GM18867 (cell line): ENCODE results near the gene SIRT3.
A peak's percentile ranks its signal among the peaks of the same experiment; 100 is the strongest.

Experiments
- ATAC-seq: cut with Tn5 transposase; IDR thresholded peaks from one replicate; pipeline ENCODE4 v1.9.1; 2021; ENCODE audit warnings: mild to moderate bottlenecking, moderate library complexity; ENCODE audit not compliant: unreplicated experiment

The SIRT3 gene

DNA sequence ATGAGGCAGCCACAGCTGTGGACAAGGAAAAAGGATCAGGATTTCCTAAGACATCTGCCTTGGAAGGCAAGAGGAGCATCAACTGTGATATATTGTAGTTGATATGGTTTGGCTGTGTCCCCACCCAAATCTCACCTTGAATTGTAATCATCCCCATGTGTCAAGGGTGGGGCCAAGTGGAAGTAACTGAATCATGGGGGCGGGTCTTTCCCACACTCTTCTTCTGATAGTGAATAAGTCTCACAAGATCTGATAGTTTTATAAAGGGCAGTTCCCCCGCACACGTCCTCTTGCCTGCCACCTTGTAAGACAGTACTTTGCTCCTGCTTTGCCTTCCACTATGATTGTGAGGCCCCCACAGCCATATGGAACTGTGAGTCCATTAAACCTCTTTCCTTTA is 18.4 kb downstream of the SIRT3 start:
- ATAC-seq = no peak

DNA sequence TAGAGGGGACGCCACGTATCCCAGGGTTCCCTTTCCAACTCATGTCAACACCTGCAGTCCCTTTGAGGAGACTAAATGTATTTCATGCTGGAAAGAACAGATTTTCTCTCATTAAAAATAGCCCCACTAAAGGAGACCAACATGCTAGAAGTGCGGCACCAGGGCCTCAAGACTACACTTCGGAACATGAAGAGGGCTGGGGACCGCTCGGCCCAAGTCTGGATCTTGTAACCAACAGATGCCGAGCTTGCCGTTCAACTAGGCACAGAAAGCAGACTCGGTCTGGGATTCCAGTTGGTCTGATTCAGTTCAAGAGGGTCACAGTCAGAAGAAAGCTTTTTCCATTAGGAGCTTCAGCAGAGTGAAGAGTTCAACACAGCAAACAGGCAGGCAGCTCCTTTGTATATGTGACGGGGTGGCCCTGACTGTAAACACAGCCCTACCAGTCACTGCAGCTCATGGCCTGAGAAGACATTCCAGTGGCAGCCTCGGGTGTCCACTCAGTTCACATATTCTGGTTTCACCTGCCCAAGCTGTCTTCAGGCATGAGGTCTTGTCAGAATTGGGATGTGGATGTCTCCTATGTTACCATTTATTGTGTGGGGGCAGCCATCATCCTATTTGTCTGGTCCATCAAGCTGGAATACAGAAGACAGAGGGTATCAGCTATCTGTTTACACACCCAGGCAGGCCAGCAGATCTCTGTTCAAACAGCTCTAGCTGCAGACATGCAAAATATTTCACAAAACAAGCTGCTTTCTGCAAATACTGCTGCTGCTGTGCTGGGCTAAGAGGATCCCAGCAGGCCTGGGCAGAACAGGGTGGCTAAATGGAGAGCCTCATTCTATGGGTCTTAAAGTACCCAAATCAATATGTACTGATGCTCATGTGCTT is 19.8 kb downstream of the SIRT3 start:
- no peak for ATAC-seq

DNA sequence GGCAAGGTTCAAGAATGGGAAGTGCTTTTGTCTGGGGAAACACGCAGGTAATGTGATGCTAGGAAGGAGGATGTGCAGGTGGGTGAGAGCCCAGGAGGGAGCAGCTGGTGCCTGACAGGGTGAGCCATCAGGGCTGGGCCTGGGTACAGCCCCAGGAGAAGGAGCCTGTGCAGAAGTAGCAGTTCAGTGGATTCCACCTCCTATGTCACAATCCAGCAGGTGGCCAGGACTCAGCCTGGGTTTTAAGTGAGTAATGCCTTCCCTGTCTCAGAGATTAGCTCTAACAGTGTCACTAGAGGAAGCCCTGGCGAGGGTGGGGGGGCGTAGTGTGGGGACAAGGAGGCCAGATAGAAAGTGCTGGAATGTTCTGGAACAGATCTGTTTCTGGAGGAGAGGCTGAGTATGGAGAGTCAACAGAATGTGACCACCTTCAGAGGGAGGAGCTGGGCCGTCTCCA is 20.5 kb downstream of the SIRT3 start:
- ATAC-seq = no peak

- no peak for ATAC-seq
Observed at GRCh38 chr11:214083-214482, 22.1 kb downstream of the SIRT3 start.

DNA sequence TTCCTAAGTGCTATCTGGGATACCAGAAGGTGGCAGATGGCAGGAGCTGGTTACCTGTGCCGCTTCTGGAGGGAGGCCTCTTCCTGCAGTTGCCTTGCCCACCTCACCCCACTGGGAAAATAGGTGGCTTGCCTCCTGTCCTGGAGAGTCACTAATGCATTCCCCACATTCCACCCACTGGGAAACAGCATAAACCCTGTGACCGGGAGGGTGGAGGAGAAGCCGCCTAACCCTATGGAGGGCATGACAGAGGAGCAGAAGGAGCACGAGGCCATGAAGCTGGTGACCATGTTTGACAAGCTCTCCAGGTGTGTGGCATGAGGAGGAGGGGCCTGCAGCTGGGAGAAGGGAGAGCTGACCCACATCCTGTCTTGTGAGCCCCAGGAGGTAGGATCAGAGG is 23.0 kb downstream of the SIRT3 start:
- ATAC-seq = no peak

GRCh38 chr11:212150-213100 is 23.7 kb downstream of the SIRT3 start:
- no peak for ATAC-seq

DNA sequence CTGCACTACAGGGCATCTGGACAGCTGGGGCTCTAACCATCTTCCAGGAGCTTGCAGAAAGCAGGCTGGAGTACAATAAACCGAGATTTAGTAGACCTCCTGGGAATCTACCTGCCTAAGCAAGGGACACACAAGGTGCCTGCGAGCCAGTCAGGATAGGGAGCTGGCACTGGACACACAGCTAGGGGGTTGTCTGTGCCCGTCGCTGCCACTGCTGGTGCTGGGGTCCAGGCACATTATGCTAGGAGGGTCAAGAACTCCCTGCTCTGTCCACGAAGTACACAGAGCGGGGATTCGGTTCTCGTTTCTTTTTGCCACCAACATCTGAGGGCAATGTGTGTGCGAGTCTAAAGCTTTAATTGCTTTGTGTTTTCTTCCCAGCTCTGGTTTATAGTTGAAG is 24.4 kb downstream of the SIRT3 start:
- ATAC-seq = no peak

DNA sequence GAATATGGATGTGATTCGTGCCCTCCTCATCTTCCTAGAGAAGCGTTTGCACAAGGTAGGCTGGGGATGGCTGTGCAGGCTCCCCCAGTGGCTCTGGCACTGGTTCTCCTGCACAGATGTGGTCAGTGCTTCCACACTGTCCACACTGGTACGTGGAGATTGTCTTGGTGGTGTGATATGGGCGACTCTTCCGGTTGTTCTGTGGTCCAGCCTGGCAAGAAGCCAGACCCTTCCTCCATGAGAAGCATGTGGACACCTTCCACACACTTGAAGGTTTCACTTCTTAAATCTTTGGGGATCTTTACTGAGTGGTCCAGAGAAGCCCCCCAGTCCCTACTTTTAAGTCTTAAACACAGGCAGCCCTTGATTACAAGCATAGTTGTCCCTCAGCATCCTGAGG is 24.8 kb downstream of the SIRT3 start:
- no peak for ATAC-seq

DNA sequence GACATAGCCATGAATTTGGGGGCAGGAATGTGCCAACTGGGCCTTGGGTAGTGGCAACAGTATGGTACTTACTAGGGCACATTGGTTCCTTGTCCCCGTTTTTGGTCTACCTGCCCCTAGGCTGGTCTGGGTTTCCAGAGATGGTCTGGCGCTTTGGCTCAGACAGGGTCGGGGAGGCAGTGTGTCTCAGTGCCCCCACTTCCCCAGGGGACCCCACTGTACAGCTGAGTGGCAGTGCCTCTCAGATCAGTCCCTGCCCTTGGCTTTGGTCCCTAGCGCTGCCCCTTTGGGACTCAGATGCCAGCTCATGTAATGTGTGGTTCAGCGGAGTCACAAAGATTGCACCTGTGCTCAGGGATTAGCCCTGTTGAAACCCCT is 25.4 kb downstream of the SIRT3 start:
- ATAC-seq = no peak

DNA sequence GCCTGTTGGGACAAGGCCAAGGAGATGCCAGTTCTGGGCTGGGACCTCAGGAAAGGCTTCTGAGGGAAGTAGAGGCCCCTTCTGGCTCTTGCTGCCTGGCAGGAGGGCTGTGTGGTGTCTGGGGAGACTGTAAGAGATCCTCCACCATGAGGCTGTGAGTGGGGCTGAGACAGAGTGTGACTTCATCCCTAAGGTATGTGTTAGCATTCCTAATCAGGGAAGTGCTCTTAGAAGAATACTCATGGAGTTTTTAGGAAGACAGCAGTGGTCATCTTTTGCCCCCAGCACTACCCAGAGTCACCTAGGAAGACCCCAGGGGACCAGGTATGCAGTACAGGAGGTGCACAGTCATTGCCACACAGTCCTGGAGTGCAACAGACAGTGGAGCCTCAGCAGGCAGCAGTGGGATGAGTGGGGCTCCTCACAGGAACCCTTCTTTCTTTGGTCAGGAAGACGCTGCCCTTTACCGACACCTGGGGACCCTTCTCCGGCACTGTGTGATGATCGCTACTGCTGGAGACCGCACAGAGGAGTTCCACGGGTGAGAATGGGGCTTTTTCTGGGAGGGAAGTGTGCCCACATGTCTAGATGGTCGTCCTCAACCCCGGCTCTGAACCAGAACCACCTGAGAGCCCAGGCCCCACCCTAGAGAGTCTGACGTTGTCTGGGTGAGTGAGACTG is 25.9 kb downstream of the SIRT3 start:
- ATAC-seq = no peak

- ATAC-seq = no peak
Observed at GRCh38 chr11:209275-210121, 26.6 kb downstream of the SIRT3 start.

DNA sequence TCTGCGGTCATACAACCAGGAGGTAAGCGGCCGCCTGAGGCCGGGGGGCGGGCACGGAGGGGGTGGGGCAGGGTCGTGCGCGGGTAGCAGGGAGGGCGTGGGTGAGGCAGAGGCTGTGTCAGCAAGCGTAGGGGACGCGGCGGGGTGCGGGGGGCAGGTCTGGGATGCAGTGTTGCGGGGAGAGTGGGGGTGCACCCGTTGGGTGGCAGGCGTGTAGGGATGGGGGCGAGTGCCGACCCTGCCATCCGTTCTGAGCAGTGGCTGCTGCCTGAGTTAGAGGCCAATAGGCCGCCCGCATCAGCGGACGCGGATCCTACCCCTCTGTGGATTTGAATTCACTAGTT is 27.3 kb downstream of the SIRT3 start:
- no peak for ATAC-seq

DNA sequence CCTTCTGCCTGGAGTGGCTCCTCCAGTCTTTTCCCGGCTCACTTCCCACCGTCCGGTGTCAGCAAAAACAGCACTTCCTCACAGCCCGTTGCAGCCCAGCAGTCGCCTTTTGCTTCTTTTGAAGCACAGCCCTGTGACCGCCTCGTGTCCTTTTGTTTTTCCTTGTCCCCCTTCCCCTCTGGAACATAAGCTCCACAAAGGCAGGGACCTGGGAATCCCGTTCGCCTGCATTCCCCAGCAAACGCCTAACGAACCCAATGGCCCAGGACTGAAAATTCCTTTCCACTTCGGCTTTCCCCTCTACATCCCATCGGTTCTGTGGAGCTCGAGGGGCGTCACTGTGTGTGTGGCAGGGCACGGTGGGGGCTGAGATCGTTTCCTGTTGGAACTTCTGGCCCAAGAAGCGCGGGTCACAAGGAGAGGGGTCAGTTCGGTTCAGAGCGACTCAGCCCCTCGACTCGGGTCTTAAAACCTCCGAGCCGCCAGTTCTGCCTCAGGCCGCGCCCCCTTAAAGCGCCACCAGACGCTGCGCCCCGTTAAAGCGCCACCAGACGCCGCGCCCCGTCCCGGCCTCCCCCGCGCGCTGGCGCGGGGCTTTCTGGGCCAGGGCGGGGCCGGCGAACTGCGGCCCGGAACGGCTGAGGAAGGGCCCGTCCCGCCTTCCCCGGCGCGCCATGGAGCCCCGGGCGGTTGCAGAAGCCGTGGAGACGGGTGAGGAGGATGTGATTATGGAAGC is 27.8 kb downstream of the SIRT3 start:
- ATAC-seq = peak; percentile 34

DNA sequence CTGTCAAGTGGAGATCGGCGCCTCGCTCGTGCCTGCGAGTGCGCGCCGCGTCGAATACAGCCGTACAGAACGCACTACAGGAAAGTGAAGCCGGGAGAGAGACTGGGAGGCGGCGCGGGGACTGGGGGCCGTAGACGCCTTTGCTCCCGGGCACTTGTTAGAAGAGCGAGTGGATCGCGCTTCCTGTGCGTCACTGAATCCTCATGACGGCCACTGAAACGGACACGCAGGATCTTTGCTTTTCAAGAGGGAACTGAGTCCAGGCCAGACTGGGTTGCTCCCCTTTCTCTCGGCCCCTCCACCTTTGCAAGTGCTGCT is 28.3 kb downstream of the SIRT3 start:
- ATAC-seq = no peak

- peak; percentile 81 for ATAC-seq
Observed at GRCh38 chr11:207208-207862, 28.8 kb downstream of the SIRT3 start, which contains the start of the genes BET1L and RIC8A. BET1L (minus strand) TSS chr11:207399; CDS start chr11:207321, 78 bp downstream. RIC8A (plus strand) TSS chr11:207708; CDS start chr11:208855, 1,147 bp downstream.

DNA sequence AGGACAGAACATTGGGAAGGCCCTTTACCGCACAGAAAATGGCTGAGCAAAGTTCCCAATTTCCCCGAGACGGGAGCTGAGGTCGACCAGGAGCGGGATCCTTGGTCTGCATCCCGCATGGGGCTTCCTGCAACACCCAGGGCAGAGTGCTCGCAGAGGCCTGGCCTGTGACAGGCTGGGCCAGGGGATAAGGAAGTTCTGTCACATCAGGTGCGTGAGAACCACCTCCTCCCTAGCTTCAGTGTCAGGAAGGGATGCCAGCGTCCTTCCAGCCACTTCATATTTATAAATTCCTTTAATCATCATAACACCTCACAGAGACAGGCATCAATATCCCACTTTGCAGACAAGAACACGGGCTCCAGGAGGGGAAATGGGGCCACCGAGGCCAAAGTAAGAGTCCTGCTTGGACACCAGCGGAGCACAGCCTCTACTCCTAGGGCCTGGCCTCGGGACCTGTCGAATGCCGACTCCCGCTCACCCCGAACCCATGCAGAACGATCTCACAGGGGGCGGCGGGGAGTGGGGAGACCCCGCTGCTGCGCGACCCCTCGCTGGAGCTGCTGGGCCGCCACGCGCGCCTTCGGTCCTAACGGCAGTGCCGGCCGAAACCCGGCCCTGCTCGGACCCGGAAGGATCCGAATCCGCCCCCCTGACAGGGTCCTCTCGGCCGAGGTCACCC is 29.5 kb downstream of the SIRT3 start:
- no peak for ATAC-seq

DNA sequence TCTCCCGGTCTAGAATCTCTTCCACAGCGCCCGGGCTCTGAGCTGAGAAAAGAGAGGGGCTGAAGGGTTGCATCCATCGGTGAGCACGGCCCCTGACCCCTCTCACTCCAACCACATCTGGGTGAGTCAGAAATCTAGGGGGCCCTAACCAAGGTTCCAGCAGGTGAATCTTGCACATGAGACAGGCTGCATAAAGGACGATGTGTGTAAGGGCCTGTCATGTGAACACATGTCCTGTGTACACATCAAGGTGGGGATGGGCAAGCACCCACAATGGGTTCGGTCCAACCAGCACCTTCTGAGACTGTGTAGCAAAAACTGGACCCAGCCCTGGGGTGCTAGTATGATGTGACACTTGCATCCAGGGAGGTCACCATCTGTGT is 30.1 kb downstream of the SIRT3 start:
- no peak for ATAC-seq

DNA sequence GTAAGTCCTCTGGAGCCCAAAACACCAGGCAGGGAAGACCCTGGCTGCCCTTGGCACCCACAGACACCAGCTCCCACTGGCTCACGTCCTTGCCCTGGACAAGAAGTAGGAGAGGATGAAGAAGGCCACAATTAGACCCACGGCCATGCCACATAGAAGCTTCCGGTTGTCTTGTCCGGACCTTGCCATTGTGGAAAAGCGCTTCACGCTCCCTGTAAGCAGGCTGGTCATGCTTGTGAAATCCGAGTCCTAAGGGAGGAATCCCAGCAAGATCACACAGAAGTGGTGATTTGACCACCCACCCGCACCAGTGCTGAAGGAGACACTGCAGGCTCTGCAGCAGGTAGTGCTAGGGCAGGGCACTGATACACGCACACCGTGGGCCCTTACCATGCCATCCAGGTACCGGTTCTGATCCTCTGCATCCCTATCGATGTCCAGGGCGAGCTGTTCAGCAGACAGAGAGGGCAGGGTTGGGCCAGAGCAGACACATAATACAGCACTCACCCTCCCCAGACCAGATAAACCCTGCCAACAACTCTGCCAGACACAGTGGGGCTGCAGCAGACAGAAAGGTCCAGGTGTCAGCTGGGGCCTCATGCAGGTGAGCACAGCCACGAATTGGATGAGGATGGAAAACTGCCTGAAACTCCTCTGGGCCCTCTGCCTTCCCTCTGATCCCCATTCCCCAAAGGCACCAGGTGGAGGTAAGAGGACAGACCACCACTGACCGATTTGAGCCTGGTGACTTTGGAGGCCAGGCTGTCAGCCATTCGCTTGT is 30.7 kb downstream of the SIRT3 start:
- no peak for ATAC-seq
